Inferior parietal cortex (tissue), 1 donor: ENCODE measurements around the gene EPAS1.

ENCODE experiments used
- DNase-seq: peaks from one replicate; pipeline ENCODE4 v3.0.0-alpha.2; 2016; ENCODE audit errors: extremely low spot score

Gene EPAS1

GRCh38 chr2:46296840-46297545, at the start of gene EPAS1:
TSS of gene EPAS1 (plus strand) at chr2:46297407. CDS start at chr2:46297912, 505 bp downstream.
- DNase-seq: peak; percentile 57

GRCh38 chr2:46248171-46248570, 49.0 kb upstream of the EPAS1 start:
- no peak for DNase-seq

- DNase-seq: no peak
Measured at GRCh38 chr2:46249654-46250053, 47.6 kb upstream of the EPAS1 start.

GRCh38 chr2:46252891-46253659, 44.1 kb upstream of the EPAS1 start:
- no peak for DNase-seq

- no peak for DNase-seq
Measured at GRCh38 chr2:46254474-46254873, 42.7 kb upstream of the EPAS1 start.

- no peak for DNase-seq
Measured at GRCh38 chr2:46256563-46257142, 40.6 kb upstream of the EPAS1 start.

- no peak for DNase-seq
Measured at GRCh38 chr2:46257476-46257875, 39.7 kb upstream of the EPAS1 start.

GRCh38 chr2:46257980-46258379, 39.2 kb upstream of the EPAS1 start:
- no peak for DNase-seq

GRCh38 chr2:46258937-46259776, 38.0 kb upstream of the EPAS1 start:
- no peak for DNase-seq

GRCh38 chr2:46259777-46260168, 37.4 kb upstream of the EPAS1 start:
- no peak for DNase-seq

- no peak for DNase-seq
Measured at GRCh38 chr2:46260305-46260704, 36.9 kb upstream of the EPAS1 start.

GRCh38 chr2:46262248-46262938, 34.8 kb upstream of the EPAS1 start:
- DNase-seq: no peak

GRCh38 chr2:46263347-46263746, 33.9 kb upstream of the EPAS1 start:
- DNase-seq: no peak

- no peak for DNase-seq
Measured at GRCh38 chr2:46264447-46264846, 32.8 kb upstream of the EPAS1 start.

- DNase-seq: no peak
Measured at GRCh38 chr2:46266134-46266533, 31.1 kb upstream of the EPAS1 start.

GRCh38 chr2:46267616-46268015, 29.6 kb upstream of the EPAS1 start:
- DNase-seq: no peak

GRCh38 chr2:46268196-46268595, 29.0 kb upstream of the EPAS1 start:
- no peak for DNase-seq

GRCh38 chr2:46269001-46269400, 28.2 kb upstream of the EPAS1 start:
- DNase-seq: no peak

GRCh38 chr2:46269544-46270273, 27.5 kb upstream of the EPAS1 start:
- DNase-seq: no peak

GRCh38 chr2:46270384-46270783, 26.8 kb upstream of the EPAS1 start:
- DNase-seq: no peak
